BLaER1 treated with 17β-estradiol and CSF1 and Interleukin-3, amounts not matched to agents 10 nM and 100 nM (cell line): ENCODE measurements around the gene DUOX2.

ENCODE experiments used
- H3K27ac ChIP-seq, 11 experiments: shearing (Covaris generic); formaldehyde crosslinking; 2 replicates each; pipeline ENCODE4 v1.8.1; 2022
- H3K27me3 ChIP-seq, 11 experiments: shearing (Covaris generic); formaldehyde crosslinking; 2 replicates each; pipeline ENCODE4 v1.8.1; 2022
- H3K36me3 ChIP-seq, 11 experiments: shearing (Covaris generic); formaldehyde crosslinking; 2 replicates each; pipeline ENCODE4 v1.8.1; 2022
- H3K4me1 ChIP-seq, 10 experiments: shearing (Covaris generic); formaldehyde crosslinking; 2 replicates each; pipeline ENCODE4 v1.8.1; 2022
- H3K4me2 ChIP-seq, 11 experiments: shearing (Covaris generic); formaldehyde crosslinking; 2 replicates each; pipeline ENCODE4 v1.8.1; 2022
- H3K4me3 ChIP-seq, 10 experiments: shearing (Covaris generic); formaldehyde crosslinking; 2 replicates each; pipeline ENCODE4 v1.8.1; 2022
- H3K9ac ChIP-seq, 11 experiments: shearing (Covaris generic); formaldehyde crosslinking; 2 replicates each; pipeline ENCODE4 v1.8.1; 2022
- H3K9me3 ChIP-seq, 11 experiments: shearing (Covaris generic); formaldehyde crosslinking; replicated peaks in 1 of 11; 2 replicates each; pipeline ENCODE4 v1.8.1; 2022
- H4K20me1 ChIP-seq, 11 experiments: shearing (Covaris generic); formaldehyde crosslinking; 2 replicates each; pipeline ENCODE4 v1.8.1; 2022
- Cebpa-rat ChIP-seq, 11 experiments: shearing (Covaris generic); IDR thresholded peaks; 2 replicates each; pipeline ENCODE4 v1.8.1; 2022

DUOX2 gene

DNA sequence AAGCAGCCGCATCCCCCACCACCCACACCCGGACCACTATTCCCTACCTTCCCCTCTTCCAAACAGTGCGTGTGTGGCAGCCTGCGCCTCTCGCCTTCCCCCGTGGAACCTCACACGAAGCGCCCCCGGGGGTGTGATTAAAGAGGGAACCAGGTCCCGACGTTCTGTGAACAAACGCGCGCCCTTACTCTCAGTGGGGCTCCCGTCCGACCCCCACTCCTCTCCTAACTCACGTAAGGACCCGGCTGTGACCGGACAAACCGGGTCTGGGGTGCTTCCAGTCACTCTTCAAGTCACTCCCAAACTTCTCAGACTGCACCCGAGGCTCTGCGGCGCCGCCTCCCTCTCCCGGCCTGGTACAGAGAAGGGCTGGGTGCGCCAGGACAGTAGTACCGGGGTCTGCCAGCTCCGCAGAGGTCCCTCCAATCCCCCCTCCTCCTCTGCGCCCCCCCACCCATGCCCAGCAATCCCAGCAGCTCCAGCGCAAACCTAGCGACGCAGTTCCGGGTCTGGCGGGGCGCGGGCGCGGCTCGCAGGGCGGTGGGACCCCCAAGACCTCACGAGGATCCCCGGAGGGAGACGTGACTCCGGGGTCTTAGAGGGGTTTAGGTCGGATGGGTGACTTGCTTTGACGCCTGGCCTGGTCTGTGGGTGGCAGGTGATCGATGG lies 15.1 kb upstream of the DUOX2 start:
- Histone ChIP-seq H3K9ac (no peak overlapping the region), H3K4me3 (no peak overlapping the region), H3K4me1 (peaks cover 0 to 6% (median 0%) of the 10 kb centered on the region in 10 experiments; a peak in 2 of 20 replicates), H3K27ac (no peak overlapping the region), H3K9me3 (no peaks in the 10 kb centered on the region), H4K20me1 (no peaks in the 10 kb centered on the region), H3K4me2 (no peak overlapping the region), H3K27me3 (no peaks in the 10 kb centered on the region), H3K36me3 (no peaks in the 10 kb centered on the region)
- no peak for TF ChIP-seq Cebpa-rat (IDR thresholded peaks at IDR 0.05)

DNA sequence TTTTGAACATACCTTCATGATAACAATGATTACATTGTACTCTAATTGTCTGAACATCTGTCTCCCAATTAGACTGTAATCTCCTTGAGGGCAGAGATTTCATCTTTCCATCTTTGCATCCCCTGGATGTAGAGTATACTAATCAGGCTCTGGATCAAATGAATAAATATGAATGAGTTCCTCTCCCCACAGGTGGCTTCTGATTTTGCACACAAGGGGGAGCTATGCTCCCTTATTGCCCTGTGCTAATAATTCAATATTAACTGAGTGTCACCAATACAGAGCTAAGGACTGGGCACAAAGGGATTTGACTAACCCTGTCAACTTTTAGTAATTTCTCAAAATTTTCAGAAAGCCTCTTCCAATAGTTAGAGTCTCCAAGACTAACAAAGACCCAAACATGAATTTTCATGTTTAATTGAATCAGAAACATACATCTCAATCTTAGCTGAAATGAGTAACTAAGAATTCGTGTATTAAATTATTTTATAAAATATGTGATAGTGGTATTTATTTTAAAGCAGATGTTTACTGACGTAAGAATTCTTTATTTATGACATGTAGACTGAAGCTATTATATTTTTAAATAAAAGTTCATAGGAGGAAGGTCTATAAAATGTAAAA lies 12.7 kb upstream of the DUOX2 start:
- Histone ChIP-seq H3K9ac (no peak overlapping the region), H4K20me1 (no peaks in the 10 kb centered on the region), H3K36me3 (no peaks in the 10 kb centered on the region), H3K27ac (no peak overlapping the region), H3K4me1 (peaks cover 0 to 11% (median 3%) of the 10 kb centered on the region in 10 experiments; a peak in 9 of 20 replicates), H3K4me3 (no peak overlapping the region), H3K27me3 (no peaks in the 10 kb centered on the region), H3K4me2 (no peak overlapping the region), H3K9me3 (no peaks in the 10 kb centered on the region)
- no peak for TF ChIP-seq Cebpa-rat (IDR thresholded peaks at IDR 0.05)

DNA sequence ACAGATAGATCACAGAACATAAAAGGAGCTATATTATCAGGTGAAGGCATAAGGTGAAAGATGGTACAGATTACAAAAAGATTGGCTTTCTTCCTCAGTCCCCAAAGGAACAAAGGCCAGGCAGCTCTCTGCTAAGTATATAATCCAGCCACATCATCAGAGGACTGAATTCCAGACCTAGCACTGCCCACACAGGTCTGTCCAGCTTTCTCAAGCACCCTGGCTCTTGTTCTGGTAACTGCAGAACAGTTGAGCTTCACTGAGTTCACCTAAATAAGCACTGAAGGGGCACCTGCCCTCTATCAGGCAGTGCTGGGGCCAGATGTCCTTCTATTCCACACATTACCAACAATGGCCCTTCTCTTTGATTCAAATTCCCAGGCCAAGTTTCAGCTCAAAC lies 9.4 kb upstream of the DUOX2 start:
- Histone ChIP-seq H3K4me3 (no peak overlapping the region), H3K27me3 (no peaks in the 10 kb centered on the region), H3K36me3 (no peaks in the 10 kb centered on the region), H3K27ac (no peak overlapping the region), H3K4me1 (peaks cover 0 to 18% (median 5%) of the 10 kb centered on the region in 10 experiments; a peak in 9 of 20 replicates), H4K20me1 (no peaks in the 10 kb centered on the region), H3K9me3 (no peaks in the 10 kb centered on the region), H3K9ac (no peak overlapping the region), H3K4me2 (no peak overlapping the region)
- no peak for TF ChIP-seq Cebpa-rat (IDR thresholded peaks at IDR 0.05)

DNA sequence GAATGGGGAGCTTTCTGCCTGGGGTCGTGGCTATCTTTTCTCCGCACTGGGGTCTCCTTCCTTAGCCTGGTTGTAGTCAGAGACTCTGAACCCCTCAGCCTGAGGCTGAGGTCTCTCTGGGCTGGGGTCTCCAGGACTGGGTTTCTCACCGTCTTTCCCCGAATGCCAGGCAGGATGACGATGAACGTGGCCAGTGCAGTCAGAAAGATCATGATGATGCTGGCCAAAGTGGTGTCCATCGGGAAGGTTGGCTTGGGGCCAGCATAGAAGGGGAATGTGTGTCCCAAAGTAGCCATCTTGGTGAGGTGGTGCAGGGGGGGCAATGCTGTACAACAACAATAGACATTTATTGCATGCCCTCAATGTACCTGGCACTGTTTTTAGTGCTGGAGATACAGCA lies 8.7 kb upstream of the DUOX2 start:
- Histone ChIP-seq H3K36me3 (no peaks in the 10 kb centered on the region), H3K4me3 (no peak overlapping the region), H4K20me1 (no peaks in the 10 kb centered on the region), H3K9ac (no peak overlapping the region), H3K9me3 (no peaks in the 10 kb centered on the region), H3K4me1 (peaks cover 0 to 18% (median 6%) of the 10 kb centered on the region in 10 experiments; a peak in 9 of 20 replicates), H3K27me3 (peaks cover 2 to 4% (median 3%) of the 10 kb centered on the region in 11 experiments), H3K4me2 (peak overlapping the region in 2 of 11 experiments; percentile 63 to 67; a peak in 5 of 22 replicates), H3K27ac (no peak overlapping the region)
- no peak for TF ChIP-seq Cebpa-rat (IDR thresholded peaks at IDR 0.05)

DNA sequence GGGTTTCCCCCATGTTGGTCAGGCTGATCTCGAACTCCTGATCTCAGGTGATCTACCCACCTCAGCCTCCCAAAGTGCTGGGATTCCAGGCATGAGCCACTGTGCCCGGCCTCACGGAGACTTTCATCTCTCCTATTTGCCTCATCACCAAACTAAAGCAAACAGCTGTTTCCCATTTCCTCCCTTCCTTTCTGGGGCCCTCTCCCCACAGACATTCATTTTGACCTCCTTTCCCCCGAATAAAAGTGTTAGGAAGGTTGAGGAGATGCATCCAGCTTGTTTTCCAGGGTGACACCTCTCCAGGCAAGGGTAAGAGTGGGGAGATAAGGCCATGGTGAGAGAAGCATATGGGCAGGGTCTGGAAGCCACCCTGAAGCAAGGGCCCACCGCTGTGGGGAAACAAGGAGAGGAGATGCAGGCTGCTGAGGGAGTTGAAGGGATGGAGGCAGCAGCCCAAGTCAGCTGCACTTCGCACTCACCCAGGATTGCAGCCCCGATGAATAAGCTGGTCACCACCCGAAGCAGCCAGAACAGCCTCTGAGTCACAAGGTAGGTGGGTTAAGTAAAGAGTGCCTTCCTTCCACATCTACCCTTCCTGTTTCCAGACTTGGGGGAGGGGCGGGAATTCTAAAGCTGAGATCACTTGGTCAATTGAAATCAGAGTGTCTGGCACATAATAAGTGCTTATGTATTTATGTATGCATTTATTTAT lies 7.9 kb upstream of the DUOX2 start:
- Histone ChIP-seq H3K36me3 (no peaks in the 10 kb centered on the region), H3K4me1 (peaks cover 0 to 18% (median 7%) of the 10 kb centered on the region in 10 experiments; a peak in 9 of 20 replicates), H3K9me3 (no peaks in the 10 kb centered on the region), H3K4me2 (peak overlapping the region in 5 of 11 experiments; percentile 8 to 83 (median 63); a peak in 10 of 22 replicates), H3K27me3 (peaks cover 11 to 12% (median 11%) of the 10 kb centered on the region in 11 experiments), H3K27ac (no peak overlapping the region), H4K20me1 (0 out of 22 replicates have a peak, but pooled peaks cover 0 to 4% (median 0%) of the 10 kb centered on the region in 11 experiments), H3K9ac (no peak overlapping the region), H3K4me3 (no peak overlapping the region)
- TF ChIP-seq Cebpa-rat (IDR thresholded peaks at IDR 0.05): no peak

DNA sequence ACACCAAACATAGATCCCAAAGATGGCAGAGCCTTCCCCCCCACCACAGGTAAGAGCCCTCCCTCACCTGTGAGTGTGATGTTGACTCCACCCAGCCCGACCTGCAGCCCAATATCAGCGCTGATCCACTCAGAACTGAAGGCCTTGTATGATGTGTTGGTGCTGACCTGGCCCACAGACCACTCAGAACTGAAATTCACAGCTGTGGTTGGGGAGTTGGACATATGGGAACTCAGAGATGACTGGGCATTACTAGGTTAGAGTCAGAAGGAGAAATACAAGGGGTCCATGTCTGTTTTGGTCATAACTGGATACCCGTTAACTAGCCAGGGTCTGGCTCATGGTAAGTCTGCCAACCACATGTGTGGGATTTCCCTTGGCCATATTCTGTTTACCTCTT lies 7.0 kb upstream of the DUOX2 start:
- Histone ChIP-seq H3K4me3 (no peak overlapping the region), H3K27me3 (peaks cover 19 to 21% (median 20%) of the 10 kb centered on the region in 11 experiments), H4K20me1 (0 out of 22 replicates have a peak, but pooled peaks cover 0 to 7% (median 0%) of the 10 kb centered on the region in 11 experiments), H3K9ac (no peak overlapping the region), H3K4me1 (peaks cover 0 to 18% (median 7%) of the 10 kb centered on the region in 10 experiments; a peak in 9 of 20 replicates), H3K4me2 (peak overlapping the region in 3 of 11 experiments; percentile 63 to 83 (median 67); a peak in 5 of 22 replicates), H3K27ac (no peak overlapping the region), H3K36me3 (no peaks in the 10 kb centered on the region), H3K9me3 (no peaks in the 10 kb centered on the region)
- TF ChIP-seq Cebpa-rat (IDR thresholded peaks at IDR 0.05): no peak

DNA sequence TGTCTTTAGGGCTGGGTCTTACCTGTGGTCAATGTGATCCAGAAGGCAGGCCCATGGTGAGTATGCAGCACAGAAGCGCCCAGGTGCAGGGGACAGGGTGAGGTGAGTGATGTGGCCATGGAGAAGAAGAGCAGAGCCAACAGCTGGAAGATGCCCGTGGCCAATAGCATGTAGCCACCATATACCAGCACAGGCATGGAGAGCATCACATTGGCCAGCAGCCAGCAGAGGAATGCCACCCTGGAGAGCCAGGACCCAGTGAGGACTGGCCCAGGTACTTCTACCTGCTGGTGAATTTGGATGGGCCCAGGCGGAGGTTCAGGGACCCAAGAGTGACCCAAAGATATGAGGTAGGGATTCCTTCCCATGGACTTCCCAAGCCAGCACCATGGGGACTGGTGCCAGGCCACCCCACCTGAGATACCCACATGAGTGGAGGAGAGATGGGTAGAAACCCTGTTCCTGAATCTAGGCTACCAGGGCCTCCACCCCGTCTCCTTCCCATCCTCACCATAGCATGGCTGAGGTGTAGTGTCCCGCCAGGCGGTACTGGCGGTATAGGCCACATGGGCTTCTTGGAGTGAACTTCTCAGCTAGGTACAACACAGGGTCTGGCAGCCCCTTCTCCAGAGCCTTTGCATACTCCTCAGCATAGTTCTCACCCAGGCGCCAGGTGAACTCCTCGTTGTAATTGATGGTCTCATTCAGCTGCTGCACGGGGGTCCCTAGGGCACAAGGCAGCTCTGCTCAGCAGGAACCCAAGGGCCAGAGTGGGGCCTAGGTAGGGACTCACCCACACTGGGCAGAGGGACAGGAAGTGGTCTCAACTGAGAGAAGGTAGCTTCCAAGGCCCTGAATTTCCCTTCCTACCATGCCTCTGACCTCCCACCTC lies 6.4 kb upstream of the DUOX2 start:
- Histone ChIP-seq H4K20me1 (0 out of 22 replicates have a peak, but pooled peaks cover 0 to 7% (median 0%) of the 10 kb centered on the region in 11 experiments), H3K4me1 (peaks cover 0 to 18% (median 7%) of the 10 kb centered on the region in 10 experiments; a peak in 9 of 20 replicates), H3K36me3 (no peaks in the 10 kb centered on the region), H3K4me2 (peak overlapping the region in 1 of 11 experiments; percentile 83; a peak in 1 of 22 replicates), H3K9ac (no peak overlapping the region), H3K27ac (no peak overlapping the region), H3K9me3 (no peaks in the 10 kb centered on the region), H3K27me3 (peaks cover 26 to 28% (median 27%) of the 10 kb centered on the region in 11 experiments), H3K4me3 (no peak overlapping the region)
- TF ChIP-seq Cebpa-rat (IDR thresholded peaks at IDR 0.05): no peak

DNA sequence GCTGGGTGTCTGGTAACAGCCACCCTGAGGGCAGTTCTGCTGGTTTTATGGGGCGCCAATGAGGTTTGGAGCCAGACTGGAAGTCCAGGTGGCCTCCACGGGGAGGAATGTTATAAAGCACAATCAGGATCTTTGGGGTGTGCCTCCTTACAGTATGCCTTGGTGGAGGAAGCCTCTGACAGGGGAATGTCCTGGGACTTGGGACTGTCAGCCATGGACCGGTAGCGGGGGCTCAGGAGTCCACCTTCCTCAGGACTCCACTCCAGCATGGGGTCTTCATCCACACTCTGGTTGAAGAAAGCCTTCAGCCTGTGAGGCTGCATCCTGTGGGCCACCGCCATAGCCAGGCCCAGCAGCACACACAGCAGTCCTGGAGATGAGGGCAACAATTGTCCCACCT lies 5.0 kb upstream of the DUOX2 start:
- TF ChIP-seq Cebpa-rat (IDR thresholded peaks at IDR 0.05): no peak
- no peaks in the 10 kb centered on the region for H3K36me3 ChIP-seq
- peaks cover 39 to 41% (median 40%) of the 10 kb centered on the region in 11 experiments for H3K27me3 ChIP-seq
- no peak overlapping the region for H3K4me2 ChIP-seq
- 0 out of 22 replicates have a peak, but pooled peaks cover 0 to 7% (median 0%) of the 10 kb centered on the region in 11 experiments for H4K20me1 ChIP-seq
- no peak overlapping the region for H3K9ac ChIP-seq
- no peak overlapping the region for H3K27ac ChIP-seq
- H3K4me1 ChIP-seq: peaks cover 0 to 18% (median 7%) of the 10 kb centered on the region in 10 experiments; a peak in 9 of 20 replicates
- H3K4me3 ChIP-seq: no peak overlapping the region
- peaks cover 0 to 9% (median 2%) of the 10 kb centered on the region in 11 experiments; a peak in 11 of 22 replicates for H3K9me3 ChIP-seq
